NB4 (cell line): ENCODE results near the gene FGF11.

Source experiments
- MYC ChIP-seq: IDR thresholded peaks from 2 replicates; pipeline ENCODE4 v1.6.1; 2011; ENCODE audit warnings: low read depth, low read length
- POLR2A ChIP-seq: IDR thresholded peaks from 2 replicates; pipeline ENCODE4 v1.6.1; 2011; ENCODE audit warnings: mild to moderate bottlenecking; ENCODE audit not compliant: insufficient read length; ENCODE audit errors: extremely low read depth
- TF ChIP-seq, protein P1 (sequence below): IDR thresholded peaks from one replicate; pipeline ENCODE4 v1.5.1; 2012; ENCODE audit warnings: low read depth, low read length
- TF ChIP-seq, protein P2 (sequence below): IDR thresholded peaks from 2 replicates; pipeline ENCODE4 v1.6.1; 2011; ENCODE audit warnings: low read depth, low read length

DNA sequence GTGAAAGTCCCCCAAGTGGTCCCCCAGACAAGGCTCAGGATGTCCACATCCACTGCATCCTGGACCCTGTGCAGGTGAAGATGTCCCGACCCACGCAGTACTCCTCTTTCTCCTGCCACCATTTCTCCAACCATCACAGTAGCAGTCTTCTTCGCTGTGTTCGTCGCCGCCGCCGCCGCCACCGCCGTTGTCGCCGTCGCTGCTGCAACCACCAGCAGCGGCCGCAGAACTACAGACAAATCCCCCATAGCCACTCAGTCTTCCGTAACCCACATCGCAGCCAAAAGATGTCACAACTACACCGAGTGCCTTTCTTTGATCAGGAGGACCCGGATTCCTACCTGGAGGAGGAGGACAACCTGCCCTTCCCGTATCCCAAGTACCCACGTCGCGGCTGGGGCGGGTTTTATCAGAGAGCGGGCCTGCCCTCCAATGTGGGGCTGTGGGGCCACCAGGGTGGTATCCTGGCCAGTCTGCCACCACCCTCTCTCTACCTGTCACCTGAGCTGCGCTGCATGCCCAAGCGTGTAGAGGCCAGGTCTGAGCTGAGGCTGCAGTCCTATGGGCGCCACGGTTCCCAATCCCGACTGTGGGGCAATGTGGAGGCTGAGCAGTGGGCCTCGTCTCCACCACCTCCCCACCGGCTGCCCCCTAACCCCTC lies 13.0 kb upstream of the FGF11 start:
- TF ChIP-seq POLR2A (no peak), MYC (no peak)
- TF ChIP-seq, protein P1, sequence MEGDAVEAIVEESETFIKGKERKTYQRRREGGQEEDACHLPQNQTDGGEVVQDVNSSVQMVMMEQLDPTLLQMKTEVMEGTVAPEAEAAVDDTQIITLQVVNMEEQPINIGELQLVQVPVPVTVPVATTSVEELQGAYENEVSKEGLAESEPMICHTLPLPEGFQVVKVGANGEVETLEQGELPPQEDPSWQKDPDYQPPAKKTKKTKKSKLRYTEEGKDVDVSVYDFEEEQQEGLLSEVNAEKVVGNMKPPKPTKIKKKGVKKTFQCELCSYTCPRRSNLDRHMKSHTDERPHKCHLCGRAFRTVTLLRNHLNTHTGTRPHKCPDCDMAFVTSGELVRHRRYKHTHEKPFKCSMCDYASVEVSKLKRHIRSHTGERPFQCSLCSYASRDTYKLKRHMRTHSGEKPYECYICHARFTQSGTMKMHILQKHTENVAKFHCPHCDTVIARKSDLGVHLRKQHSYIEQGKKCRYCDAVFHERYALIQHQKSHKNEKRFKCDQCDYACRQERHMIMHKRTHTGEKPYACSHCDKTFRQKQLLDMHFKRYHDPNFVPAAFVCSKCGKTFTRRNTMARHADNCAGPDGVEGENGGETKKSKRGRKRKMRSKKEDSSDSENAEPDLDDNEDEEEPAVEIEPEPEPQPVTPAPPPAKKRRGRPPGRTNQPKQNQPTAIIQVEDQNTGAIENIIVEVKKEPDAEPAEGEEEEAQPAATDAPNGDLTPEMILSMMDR = no peak
- TF ChIP-seq, protein P2, sequence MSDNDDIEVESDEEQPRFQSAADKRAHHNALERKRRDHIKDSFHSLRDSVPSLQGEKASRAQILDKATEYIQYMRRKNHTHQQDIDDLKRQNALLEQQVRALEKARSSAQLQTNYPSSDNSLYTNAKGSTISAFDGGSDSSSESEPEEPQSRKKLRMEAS = no peak
